ENCODE measurements around the gene TM7SF2. TPM values are rescaled to one million over a fixed set of nuclear protein-coding genes. Genes with fewer than 3 reads are reported as not detected.

TM7SF2 gene
- total RNA-seq, 4 donors from 2014 or later: 13.6 to 93.0 (median 41.5) TPM

DNA sequence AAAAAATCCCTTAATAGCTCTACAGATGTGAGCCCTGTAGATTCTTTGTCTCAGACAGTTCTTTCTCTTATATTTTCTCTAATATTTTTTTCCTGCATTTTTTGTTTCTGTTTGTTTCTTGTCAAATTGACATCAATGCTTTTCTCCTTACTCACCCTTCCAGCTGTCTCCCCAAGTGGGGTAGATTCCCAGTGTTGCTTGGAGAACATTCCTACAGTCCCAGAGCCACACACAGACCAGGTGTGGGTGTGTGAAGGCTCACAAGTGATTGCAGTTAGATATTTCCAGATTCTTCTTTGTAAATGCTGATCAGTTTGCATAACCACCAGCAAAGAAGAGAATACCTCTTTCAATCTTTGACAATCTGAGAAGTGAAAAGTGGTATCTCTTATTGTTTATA lies 8.2 kb upstream of the TM7SF2 start:
- Histone ChIP-seq H3K27me3 (no peaks in the 10 kb centered on the region), H3K4me3 (no peak overlapping the region), H3K27ac (no peak overlapping the region), H3K36me3 (peaks cover 0 to 32% (median 7%) of the 10 kb centered on the region in 3 donors), H3K4me1 (peaks cover 0 to 21% (median 0%) of the 10 kb centered on the region in 4 donors), H3K9me3 (no peaks in the 10 kb centered on the region)
- no peak for DNase-seq (ENCODE audit: low spot score in 2 of 2)
- TF ChIP-seq, protein P1, sequence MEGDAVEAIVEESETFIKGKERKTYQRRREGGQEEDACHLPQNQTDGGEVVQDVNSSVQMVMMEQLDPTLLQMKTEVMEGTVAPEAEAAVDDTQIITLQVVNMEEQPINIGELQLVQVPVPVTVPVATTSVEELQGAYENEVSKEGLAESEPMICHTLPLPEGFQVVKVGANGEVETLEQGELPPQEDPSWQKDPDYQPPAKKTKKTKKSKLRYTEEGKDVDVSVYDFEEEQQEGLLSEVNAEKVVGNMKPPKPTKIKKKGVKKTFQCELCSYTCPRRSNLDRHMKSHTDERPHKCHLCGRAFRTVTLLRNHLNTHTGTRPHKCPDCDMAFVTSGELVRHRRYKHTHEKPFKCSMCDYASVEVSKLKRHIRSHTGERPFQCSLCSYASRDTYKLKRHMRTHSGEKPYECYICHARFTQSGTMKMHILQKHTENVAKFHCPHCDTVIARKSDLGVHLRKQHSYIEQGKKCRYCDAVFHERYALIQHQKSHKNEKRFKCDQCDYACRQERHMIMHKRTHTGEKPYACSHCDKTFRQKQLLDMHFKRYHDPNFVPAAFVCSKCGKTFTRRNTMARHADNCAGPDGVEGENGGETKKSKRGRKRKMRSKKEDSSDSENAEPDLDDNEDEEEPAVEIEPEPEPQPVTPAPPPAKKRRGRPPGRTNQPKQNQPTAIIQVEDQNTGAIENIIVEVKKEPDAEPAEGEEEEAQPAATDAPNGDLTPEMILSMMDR (IDR thresholded peaks at IDR 0.05): no peak
- TF ChIP-seq EP300 (IDR thresholded peaks at IDR 0.05) (no peak), POLR2A (IDR thresholded peaks at IDR 0.05) (no peak)

- TF ChIP-seq EP300 (IDR thresholded peaks at IDR 0.05): no peak
- TF ChIP-seq POLR2A (IDR thresholded peaks at IDR 0.05): no peak
- TF ChIP-seq, protein P1 (IDR thresholded peaks at IDR 0.05): no peak
- Histone ChIP-seq H3K9me3 (no peaks in the 10 kb centered on the region), H3K27me3 (no peaks in the 10 kb centered on the region), H3K4me1 (peaks cover 0 to 13% (median 0%) of the 10 kb centered on the region in 4 donors), H3K27ac (no peak overlapping the region), H3K36me3 (peaks cover 0 to 44% (median 7%) of the 10 kb centered on the region in 3 donors), H3K4me3 (no peak overlapping the region)
- WGBS, 2 donors: 75 to 80% methylated on average over 4 of the region's 4 CpGs
- DNase-seq (ENCODE audit: low spot score in 2 of 2): no peak
These were observed 7.0 kb upstream of the TM7SF2 start for GRCh38 chr11:65104628-65105027.

GRCh38 chr11:65107078-65107477 lies 4.6 kb upstream of the TM7SF2 start:
- no peak for DNase-seq (ENCODE audit: low spot score in 2 of 2)
- no peak overlapping the region for H3K27ac ChIP-seq
- no peaks in the 10 kb centered on the region for H3K9me3 ChIP-seq
- no peak overlapping the region for H3K4me3 ChIP-seq
- no peak for TF ChIP-seq POLR2A (IDR thresholded peaks at IDR 0.05)
- no peak for TF ChIP-seq EP300 (IDR thresholded peaks at IDR 0.05)
- TF ChIP-seq, protein P1 (IDR thresholded peaks at IDR 0.05): no peak
- no peaks in the 10 kb centered on the region for H3K27me3 ChIP-seq
- peaks cover 0 to 48% (median 7%) of the 10 kb centered on the region in 3 donors for H3K36me3 ChIP-seq
- WGBS, 2 donors: 88 to 90% methylated on average over 14 to 15 of the region's 15 CpGs
- H3K4me1 ChIP-seq: peaks cover 0 to 28% (median 10%) of the 10 kb centered on the region in 4 donors

- no peak for DNase-seq (ENCODE audit: low spot score in 2 of 2)
- H3K36me3 ChIP-seq: peaks cover 0 to 44% (median 7%) of the 10 kb centered on the region in 3 donors
- 92 to 93% methylated on average over 25 to 45 of the region's 52 CpGs for WGBS, 2 donors
- H3K4me3 ChIP-seq: no peak overlapping the region
- peaks cover 0 to 28% (median 19%) of the 10 kb centered on the region in 4 donors for H3K4me1 ChIP-seq
- no peaks in the 10 kb centered on the region for H3K27me3 ChIP-seq
- H3K9me3 ChIP-seq: no peaks in the 10 kb centered on the region
- TF ChIP-seq EP300 (IDR thresholded peaks at IDR 0.05): no peak
- TF ChIP-seq, protein P1 (IDR thresholded peaks at IDR 0.05): no peak
- no peak for TF ChIP-seq POLR2A (IDR thresholded peaks at IDR 0.05)
- no peak overlapping the region for H3K27ac ChIP-seq
These were observed 3.8 kb upstream of the TM7SF2 start for GRCh38 chr11:65107751-65108468.

GRCh38 chr11:65108469-65109123 lies 3.1 kb upstream of the TM7SF2 start:
- Histone ChIP-seq H3K36me3 (peaks cover 0 to 43% (median 7%) of the 10 kb centered on the region in 3 donors), H3K27ac (no peak overlapping the region), H3K9me3 (no peaks in the 10 kb centered on the region), H3K27me3 (no peaks in the 10 kb centered on the region), H3K4me3 (no peak overlapping the region), H3K4me1 (peaks cover 0 to 33% (median 25%) of the 10 kb centered on the region in 4 donors)
- DNase-seq (ENCODE audit: low spot score in 2 of 2): no peak
- no peak for TF ChIP-seq POLR2A (IDR thresholded peaks at IDR 0.05)
- TF ChIP-seq EP300 (IDR thresholded peaks at IDR 0.05): no peak
- TF ChIP-seq, protein P1 (IDR thresholded peaks at IDR 0.05): no peak
- WGBS, 2 donors: 92 to 93% methylated on average over 32 to 34 of the region's 38 CpGs
